IMR-90 (cell line): ENCODE measurements around the gene LIMS1. TPM values are rescaled to one million over a fixed set of nuclear protein-coding genes. Genes with fewer than 3 reads are reported as not detected.

ENCODE experiments used
- ATAC-seq: fragments of 200-7000 bp; cut with Tn5 transposase; 2 replicates; pipeline ENCODE4 v1.9.1; 2020; ENCODE audit warnings: low read depth, mild to moderate bottlenecking, moderate library complexity
- BruUV-seq: library from RNA; stranded (reverse); fragments of 400-500 nt; replicated peaks from 2 replicates; lab custom pipeline; 2021; lab: Mats Ljungman, UMichigan
- CTCF ChIA-PET: fragments of 300-600 bp; formaldehyde crosslinking; extraction: SDS; loops from one replicate; lab custom pipeline; 2021; ENCODE audit warnings: antibody characterized with exemption; lab: Yijun Ruan, JAX
- POLR2A ChIA-PET: fragments of 300-600 bp; sonication (Branson Sonifier 250); formaldehyde crosslinking; loops from one replicate; lab custom pipeline; 2022; ENCODE audit warnings: antibody characterized with exemption; ENCODE audit not compliant: unreplicated experiment; lab: Charles Lee
- DNase-seq: peaks from one replicate; pipeline ENCODE4 v3.0.0; 2013
- H2AFZ ChIP-seq: replicated peaks from 2 replicates; pipeline ENCODE3; 2013; ENCODE audit warnings: low read length, mild to moderate bottlenecking; ENCODE audit not compliant: poor library complexity
- H2AK5ac ChIP-seq: 2 replicates; pipeline ENCODE4 v1.6.1; 2013; ENCODE audit warnings: low read depth, low read length, inconsistent platforms
- H2AK9ac ChIP-seq: replicated peaks from 2 replicates; pipeline ENCODE3; 2013; ENCODE audit warnings: mild to moderate bottlenecking, low read depth, low read length, moderate library complexity; ENCODE audit not compliant: poor library complexity
- H2BK120ac ChIP-seq: 2 replicates; pipeline ENCODE4 v1.6.1; 2013; ENCODE audit warnings: low read depth, low read length, inconsistent platforms
- H2BK15ac ChIP-seq: 3 replicates; pipeline ENCODE4 v1.6.1; 2013; ENCODE audit warnings: low read depth, low read length, inconsistent platforms
- H2BK20ac ChIP-seq: 2 replicates; pipeline ENCODE4 v1.6.1; 2013; ENCODE audit warnings: low read depth, mild to moderate bottlenecking, inconsistent platforms, low read length, moderate library complexity
- H2BK5ac ChIP-seq: 2 replicates; pipeline ENCODE4 v1.6.1; 2013; ENCODE audit warnings: mild to moderate bottlenecking, low read depth, low read length, inconsistent platforms; ENCODE audit not compliant: poor library complexity, severe bottlenecking
- H3K14ac ChIP-seq: replicated peaks from 2 replicates; pipeline ENCODE4 v1.6.1; 2013; ENCODE audit warnings: low read depth, low read length, inconsistent platforms
- H3K18ac ChIP-seq: 2 replicates; pipeline ENCODE4 v1.6.1; 2013; ENCODE audit warnings: low read depth, low read length, control low read depth
- H3K23ac ChIP-seq: 2 replicates; pipeline ENCODE4 v1.6.1; 2013; ENCODE audit warnings: low read depth, low read length, inconsistent platforms
- H3K27ac ChIP-seq: 2 replicates; pipeline ENCODE4 v1.5.1; 2013; ENCODE audit warnings: mild to moderate bottlenecking, control low read depth, low read length; ENCODE audit not compliant: insufficient read depth
- H3K27me3 ChIP-seq: 2 replicates; pipeline ENCODE4 v1.6.1; 2013; ENCODE audit warnings: low read length; ENCODE audit not compliant: control insufficient read depth, insufficient read depth
- H3K36me3 ChIP-seq: 2 replicates; pipeline ENCODE4 v1.6.1; 2013; ENCODE audit warnings: low read length, mixed read lengths; ENCODE audit not compliant: control insufficient read depth, insufficient read depth
- H3K4ac ChIP-seq: 2 replicates; pipeline ENCODE4 v1.6.1; 2013; ENCODE audit warnings: low read depth, low read length, inconsistent platforms
- H3K4me1 ChIP-seq: 2 replicates; pipeline ENCODE4 v1.6.1; 2013; ENCODE audit warnings: low read length, mixed read lengths; ENCODE audit not compliant: control insufficient read depth, insufficient read depth
- H3K4me2 ChIP-seq: 2 replicates; pipeline ENCODE4 v1.6.1; 2013; ENCODE audit warnings: low read depth, mild to moderate bottlenecking, control low read depth, low read length, moderate library complexity
- H3K4me3 ChIP-seq: 2 replicates; pipeline ENCODE4 v1.5.1; 2013; ENCODE audit warnings: low read depth, mild to moderate bottlenecking, control low read depth, low read length, moderate library complexity; ENCODE audit not compliant: insufficient read depth
- H3K56ac ChIP-seq: 2 replicates; pipeline ENCODE4 v1.6.1; 2013; ENCODE audit warnings: low read length, inconsistent platforms; ENCODE audit not compliant: insufficient read depth; ENCODE audit errors: extremely low read depth
- H3K79me1 ChIP-seq, 2 experiments: 2 replicates each; pipeline ENCODE4 v1.6.1; 2013; ENCODE audit warnings: low read length in 2 of 2, inconsistent platforms in 1 of 2, low read depth in 1 of 2
- H3K9ac ChIP-seq: 2 replicates; pipeline ENCODE4 v1.6.1; 2013; ENCODE audit warnings: low read depth, low read length, control low read depth
- H3K9me1 ChIP-seq: 2 replicates; pipeline ENCODE4 v1.6.1; 2013; ENCODE audit warnings: low read length, inconsistent platforms; ENCODE audit not compliant: insufficient read depth
- H3K9me3 ChIP-seq: 2 replicates; pipeline ENCODE4 v1.6.1; 2013; ENCODE audit warnings: low read length; ENCODE audit not compliant: control insufficient read depth, insufficient read depth
- H4K20me1 ChIP-seq: 2 replicates; pipeline ENCODE4 v1.6.1; 2013; ENCODE audit warnings: low read length, inconsistent platforms; ENCODE audit not compliant: insufficient read depth
- H4K5ac ChIP-seq: 2 replicates; pipeline ENCODE4 v1.6.1; 2013; ENCODE audit warnings: mild to moderate bottlenecking, low read depth, low read length, control low read depth
- H4K8ac ChIP-seq, 2 experiments: 2 replicates each; pipeline ENCODE4 v1.6.1; 2013; ENCODE audit warnings: low read depth in 2 of 2, low read length in 2 of 2, control low read depth in 1 of 2, inconsistent platforms in 1 of 2
- H4K91ac ChIP-seq: 2 replicates; pipeline ENCODE4 v1.6.1; 2013; ENCODE audit warnings: low read depth, low read length, inconsistent platforms; ENCODE audit not compliant: insufficient read depth
- MAZ ChIP-seq: IDR thresholded peaks from 2 replicates; pipeline ENCODE4 v1.6.1; 2012; ENCODE audit warnings: low read depth, mild to moderate bottlenecking, low read length, improper control_type of control experiment, moderate library complexity, borderline replicate concordance
- MXI1 ChIP-seq: IDR thresholded peaks from 2 replicates; pipeline ENCODE4 v1.6.1; 2012; ENCODE audit warnings: low read depth, mild to moderate bottlenecking, low read length, moderate library complexity, borderline replicate concordance
- NFE2L2 ChIP-seq: fragments of 150-350 bp; IDR thresholded peaks from 2 replicates; pipeline ENCODE4 v1.6.1; 2016; ENCODE audit warnings: low read depth, mild to moderate bottlenecking, low read length
- POLR2A ChIP-seq: IDR thresholded peaks from 2 replicates; pipeline ENCODE4 v1.6.1; 2012; ENCODE audit warnings: mild to moderate bottlenecking, low read depth, low read length
- RAD21 ChIP-seq: IDR thresholded peaks from 2 replicates; pipeline ENCODE4 v1.6.1; 2012; ENCODE audit warnings: low read length, improper control_type of control experiment
- RCOR1 ChIP-seq: IDR thresholded peaks from 2 replicates; pipeline ENCODE4 v1.6.1; 2012; ENCODE audit warnings: mild to moderate bottlenecking, low read length, improper control_type of control experiment; ENCODE audit not compliant: insufficient replicate concordance
- RFX5 ChIP-seq: IDR thresholded peaks from 2 replicates; pipeline ENCODE4 v1.8.0; 2012; ENCODE audit warnings: low read depth, mild to moderate bottlenecking, low read length, moderate library complexity
- SMC3 ChIP-seq: fragments of 150-350 bp; IDR thresholded peaks from 2 replicates; pipeline ENCODE4 v1.6.1; 2016; ENCODE audit warnings: low read depth, mild to moderate bottlenecking, antibody characterized with exemption, low read length, moderate library complexity
- WGBS, 2 experiments: methylation state at CpG; one replicate each; pipeline versions ENCODE4 v1.1.5 to v1.1.7; 2013; ENCODE audit warnings: missing lambda C conversion rate in 2 of 2; ENCODE audit not compliant: insufficient read length in 1 of 2; ENCODE audit errors: extremely low coverage in 2 of 2; 5-methylcytosine and 5-hydroxymethylcytosine counted together
- dilution Hi-C: fragments of 300-500 bp; cut with HindIII; formaldehyde crosslinking; loops from one replicate; pipeline ENCODE4 v1.14.3; 2018; ENCODE audit warnings: low sequenced_read_pairs; ENCODE audit not compliant: unreplicated experiment
- in situ Hi-C: fragments of 300-500 bp; cut with MboI; formaldehyde crosslinking; loops from 3 replicates; pipeline ENCODE4 v1.14.3; 2019; ENCODE audit warnings: low sequenced_read_pairs, inconsistent platforms, mixed read lengths
- intact Hi-C: fragments of 100-400 bp; cut with micrococcal nuclease; formaldehyde crosslinking; loops from 2 replicates; pipeline ENCODE4 v1.10.0; 2022
- polyA plus RNA-seq, 3 experiments: library from polyadenylated mRNA; depleted of rRNA; stranded (reverse); fragments of >200 nt; gene quantifications; 2 replicates each; pipeline ENCODE4 v1.2.3, GENCODE V29; 2012; ENCODE audit warnings: low replicate concordance in 1 of 3
- total RNA-seq: library from RNA; depleted of rRNA; stranded (reverse); fragments of >200 nt; gene quantifications from 2 replicates; pipeline ENCODE4 v1.2.3, GENCODE V29; 2012

Gene LIMS1
- total and polyA plus RNA-seq, 2 of the 4 experiments (the other 2 are of a cell fraction), result 59.1 to 131 TPM

GRCh38 chr2:108625186-108625827, 91.0 kb downstream of the LIMS1 start:
- H2AK9ac ChIP-seq, result no peak overlapping the region
- H3K18ac ChIP-seq, result no peak overlapping the region
- no peak overlapping the region for H2BK5ac ChIP-seq
- CTCF ChIA-PET, result interaction anchor here (2.2 kb wide), 1 partner anchor 11 kb away, joined by 11 read pairs; no protein-coding TSS in a partner anchor
- H2AFZ ChIP-seq, result no peak overlapping the region
- no peaks in the 10 kb centered on the region for H3K27me3 ChIP-seq
- no peak for ATAC-seq
- no peaks in the 10 kb centered on the region for H3K9me3 ChIP-seq
- no peak overlapping the region for H2BK20ac ChIP-seq
- no peak overlapping the region for H3K4me3 ChIP-seq
- no peaks in the 10 kb centered on the region for H3K36me3 ChIP-seq
- DNase-seq, result no peak
- no peak overlapping the region for H3K56ac ChIP-seq
- H3K4me1 ChIP-seq, result peaks cover 15% of the 10 kb centered on the region
- no TSS peak for BruUV-seq
- no CpG with 5 or more reads among the region's 5 CpGs for WGBS, 2 experiments
- H3K14ac ChIP-seq, result no peak overlapping the region
- H4K20me1 ChIP-seq, result peaks cover 32% of the 10 kb centered on the region
- no peak overlapping the region for H4K8ac ChIP-seq
- in situ Hi-C loops, result no loop called here
- TF ChIP-seq MAZ, result no peak
- no peak for TF ChIP-seq POLR2A
- TF ChIP-seq RFX5, result no peak
- TF ChIP-seq RCOR1, result no peak
- no peak for TF ChIP-seq SMC3
- no peak for TF ChIP-seq NFE2L2
- no peak for TF ChIP-seq MXI1
- TF ChIP-seq RAD21, result no peak
- no peak overlapping the region for H3K4me2 ChIP-seq
- no peak overlapping the region for H3K23ac ChIP-seq
- intact Hi-C loops, result no loop called here
- H3K9me1 ChIP-seq, result peaks cover 14% of the 10 kb centered on the region
- no peak overlapping the region for H3K9ac ChIP-seq
- no peak overlapping the region for H3K4ac ChIP-seq
- H3K27ac ChIP-seq, result no peak overlapping the region
- no peak overlapping the region for H4K91ac ChIP-seq
- H2BK120ac ChIP-seq, result no peak overlapping the region
- peaks cover 29 to 71% of the 10 kb centered on the region in 2 experiments for H3K79me1 ChIP-seq
- no peak overlapping the region for H2AK5ac ChIP-seq
- no peak overlapping the region for H2BK15ac ChIP-seq
- POLR2A ChIA-PET, result no interaction called here
- no peak overlapping the region for H4K5ac ChIP-seq
- dilution Hi-C loops, result no loop called here
